Vagina (tissue), 2 donors: ENCODE results near the gene PAXX. TPM values are rescaled to one million over a fixed set of nuclear protein-coding genes. Genes with fewer than 3 reads are reported as not detected.
A peak's percentile ranks its signal among the peaks of the same experiment; 100 is the strongest.

ENCODE experiments used
- DNase-seq, 2 donors: peaks; one replicate each; pipeline ENCODE4 v3.0.0-alpha.2; 2017; ENCODE audit errors: extremely low spot score in 2 of 2
- H3K27ac ChIP-seq: fragments of 200-600 bp; sonication (generic); one replicate; pipeline ENCODE4 v1.5.1; 2019
- H3K27me3 ChIP-seq: fragments of 200-600 bp; sonication (generic); one replicate; pipeline ENCODE4 v1.5.1; 2019
- H3K36me3 ChIP-seq, 2 donors: fragments of 200-600 bp; sonication (generic); one replicate each; pipeline ENCODE4 v1.5.1; 2017 to 2019
- H3K4me1 ChIP-seq: fragments of 200-600 bp; sonication (generic); one replicate; pipeline ENCODE4 v1.5.1; 2019
- H3K4me3 ChIP-seq, 2 donors: fragments of 200-600 bp; sonication (generic); 1 replicate in 1 of 2; 2 replicates in 1 of 2; pipeline ENCODE4 v1.5.1; 2016 to 2019
- H3K9me3 ChIP-seq: fragments of 200-600 bp; sonication (generic); one replicate; pipeline ENCODE4 v1.5.1; 2019
- CTCF ChIP-seq, 3 experiments: fragments of 450-650 bp in 2 of 3; fragments of 200-600 bp in 1 of 3; sonication (generic) in 1 of 3; IDR thresholded peaks; one replicate each; pipeline ENCODE4 v1.5.1; 2017 to 2019; ENCODE audit warnings: antibody characterized with exemption in 3 of 3, mild to moderate bottlenecking in 2 of 3, moderate library complexity in 2 of 3
- POLR2A ChIP-seq, 2 donors: fragments of 450-650 bp; IDR thresholded peaks; one replicate each; pipeline ENCODE4 v1.6.1; 2017; ENCODE audit warnings: antibody characterized with exemption in 2 of 2, mild to moderate bottlenecking in 2 of 2, moderate library complexity in 2 of 2
- POLR2AphosphoS5 ChIP-seq, 2 donors: sonication (generic); formaldehyde crosslinking; IDR thresholded peaks; one replicate each; pipeline ENCODE4 v1.9.0; 2017; ENCODE audit warnings: antibody characterized with exemption in 2 of 2, mild to moderate bottlenecking in 2 of 2, low read depth in 1 of 2; ENCODE audit not compliant: insufficient read depth in 1 of 2
- intact Hi-C: fragments of 100-400 bp; cut with DNase I; formaldehyde crosslinking; loops from one replicate; pipeline ENCODE4 v1.15.1; 2023
- total RNA-seq: library from RNA; depleted of rRNA; stranded (reverse); fragments of >200 nt; gene quantifications from one replicate; pipeline ENCODE4 v1.2.3, GENCODE V29; 2016

Gene PAXX
- total RNA-seq, 1 donor from 2014 or later = 62.9 TPM

DNA sequence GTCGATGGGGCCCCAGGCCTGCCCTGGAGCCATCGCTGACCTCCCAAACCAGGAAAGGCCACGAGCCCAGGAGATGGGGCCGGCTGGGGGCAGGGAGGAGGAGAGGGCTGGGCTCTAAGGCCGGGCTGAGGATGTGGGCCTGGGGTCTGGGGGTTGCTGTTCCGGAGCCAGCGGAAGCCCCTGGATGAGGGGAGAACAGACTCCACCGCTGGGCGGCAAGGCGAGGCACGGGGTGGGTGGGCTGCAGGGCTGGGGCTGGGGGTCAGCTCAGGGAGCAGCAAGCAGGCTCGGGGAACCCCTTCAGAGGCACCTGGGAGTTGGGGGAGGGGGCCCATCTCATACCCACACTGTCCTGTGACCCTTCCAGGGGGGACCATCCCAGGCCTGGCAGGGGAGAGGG, 28.5 kb upstream of the PAXX start:
- Histone ChIP-seq H3K9me3 (no peaks in the 10 kb centered on the region), H3K4me3 (no peak overlapping the region), H3K4me1 (peaks cover 34% of the 10 kb centered on the region), H3K36me3 (no peaks in the 10 kb centered on the region), H3K27ac (no peak overlapping the region), H3K27me3 (no peaks in the 10 kb centered on the region)
- no peak for DNase-seq
- intact Hi-C loops = no loop called here
- no peak for TF ChIP-seq POLR2A (IDR thresholded peaks at IDR 0.05)
- TF ChIP-seq CTCF (IDR thresholded peaks at IDR 0.05) = no peak
- no peak for TF ChIP-seq POLR2AphosphoS5 (IDR thresholded peaks at IDR 0.05; ENCODE audit: insufficient read depth in 1 of 2, low read depth in 1 of 2)

DNA sequence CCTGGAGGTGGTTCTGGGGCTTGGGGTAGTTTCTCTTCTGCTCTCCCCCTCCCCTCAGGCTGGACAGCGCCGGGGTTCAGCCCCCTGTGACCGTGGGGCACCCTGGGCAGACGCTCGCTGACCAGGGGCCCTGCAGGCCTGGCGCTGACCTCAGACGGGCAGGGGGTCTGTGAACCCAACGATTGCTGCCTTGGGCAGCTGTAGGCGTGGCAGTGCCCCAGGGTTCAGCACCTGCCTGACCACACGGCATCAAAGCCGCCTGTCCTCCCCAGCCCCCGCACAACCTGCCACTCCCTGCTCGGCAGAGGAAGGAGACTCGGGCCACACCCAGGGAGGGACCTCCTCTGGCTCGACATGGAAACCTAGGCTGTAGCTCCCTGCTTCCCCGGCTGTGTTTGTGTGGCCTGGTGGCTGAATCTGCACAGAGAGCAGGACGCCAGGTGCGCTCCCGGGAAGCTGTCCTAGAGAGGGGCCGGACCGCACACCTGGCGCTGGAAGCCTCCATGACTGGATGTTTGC, 28.0 kb upstream of the PAXX start:
- Histone ChIP-seq H3K27me3 (no peaks in the 10 kb centered on the region), H3K36me3 (no peaks in the 10 kb centered on the region), H3K4me1 (peaks cover 34% of the 10 kb centered on the region), H3K4me3 (no peak overlapping the region), H3K9me3 (no peaks in the 10 kb centered on the region), H3K27ac (no peak overlapping the region)
- no peak for DNase-seq
- intact Hi-C loops = no loop called here
- TF ChIP-seq POLR2A (IDR thresholded peaks at IDR 0.05) = no peak
- no peak for TF ChIP-seq CTCF (IDR thresholded peaks at IDR 0.05)
- TF ChIP-seq POLR2AphosphoS5 (IDR thresholded peaks at IDR 0.05; ENCODE audit: insufficient read depth in 1 of 2, low read depth in 1 of 2) = no peak

GRCh38 chr9:136964833-136965422, 27.3 kb upstream of the PAXX start:
- H3K36me3 ChIP-seq = no peaks in the 10 kb centered on the region
- H3K9me3 ChIP-seq = no peaks in the 10 kb centered on the region
- H3K27me3 ChIP-seq = no peaks in the 10 kb centered on the region
- H3K27ac ChIP-seq = no peak overlapping the region
- intact Hi-C loops = no loop called here
- TF ChIP-seq POLR2A (IDR thresholded peaks at IDR 0.05) = no peak
- no peak for TF ChIP-seq POLR2AphosphoS5 (IDR thresholded peaks at IDR 0.05; ENCODE audit: insufficient read depth in 1 of 2, low read depth in 1 of 2)
- TF ChIP-seq CTCF (IDR thresholded peaks at IDR 0.05) = no peak
- no peak for DNase-seq
- H3K4me3 ChIP-seq = no peak overlapping the region
- peaks cover 34% of the 10 kb centered on the region for H3K4me1 ChIP-seq

GRCh38 chr9:136965771-136966484, 26.3 kb upstream of the PAXX start:
- intact Hi-C loops = no loop called here
- H3K27me3 ChIP-seq = no peaks in the 10 kb centered on the region
- no peaks in the 10 kb centered on the region for H3K9me3 ChIP-seq
- no peaks in the 10 kb centered on the region for H3K36me3 ChIP-seq
- DNase-seq = no peak
- TF ChIP-seq POLR2AphosphoS5 (IDR thresholded peaks at IDR 0.05; ENCODE audit: insufficient read depth in 1 of 2, low read depth in 1 of 2) (peak in 1 of 2 donors; percentile 35), POLR2A (IDR thresholded peaks at IDR 0.05) (no peak), CTCF (IDR thresholded peaks at IDR 0.05) (no peak)
- no peak overlapping the region for H3K27ac ChIP-seq
- H3K4me1 ChIP-seq = peaks cover 32% of the 10 kb centered on the region
- no peak overlapping the region for H3K4me3 ChIP-seq
